SU-DHL-6 (cell line): Measurements from ENCODE around the gene LINGO3.

Source experiments
- H2AFZ ChIP-seq: fragments of 200-600 bp; sonication (generic); 2 replicates; pipeline ENCODE4 v1.6.1; 2014; ENCODE audit warnings: low read depth, mild to moderate bottlenecking, moderate library complexity, mixed read lengths, antibody characterized with exemption, low read length; ENCODE audit not compliant: severe bottlenecking
- H3F3A ChIP-seq: fragments of 200-600 bp; shearing (Covaris generic); 2 replicates; pipeline ENCODE4 v1.6.0; 2016; ENCODE audit warnings: antibody characterized with exemption, mild to moderate bottlenecking; ENCODE audit not compliant: insufficient read depth
- H3K27ac ChIP-seq: fragments of 200-600 bp; sonication (generic); 2 replicates; pipeline ENCODE4 v1.5.1; 2016; ENCODE audit warnings: low read depth, mild to moderate bottlenecking, low read length, moderate library complexity, mixed read lengths
- H3K27me3 ChIP-seq: fragments of 200-600 bp; sonication (generic), shearing (Covaris generic); 2 replicates; pipeline ENCODE4 v1.6.0; 2014; ENCODE audit warnings: mild to moderate bottlenecking, low read length
- H3K36me3 ChIP-seq: fragments of 200-600 bp; sonication (generic); 2 replicates; pipeline ENCODE4 v1.6.1; 2014; ENCODE audit warnings: mild to moderate bottlenecking, low read length, mixed read lengths
- H3K4me2 ChIP-seq: fragments of 300-600, 200-600 bp; shearing (Covaris generic), sonication (generic); 2 replicates; pipeline ENCODE4 v1.6.0; 2014; ENCODE audit warnings: low read length, low read depth, mild to moderate bottlenecking; ENCODE audit not compliant: poor library complexity, severe bottlenecking
- H3K4me3 ChIP-seq: fragments of 200-600 bp; sonication (generic); 2 replicates; pipeline ENCODE4 v1.5.1; 2014; ENCODE audit warnings: antibody characterized with exemption, low read length, mild to moderate bottlenecking, mixed read lengths; ENCODE audit not compliant: insufficient read depth, poor library complexity, severe bottlenecking
- H3K79me2 ChIP-seq: fragments of 200-600 bp; sonication (generic); 2 replicates; pipeline ENCODE4 v1.6.1; 2014; ENCODE audit warnings: mild to moderate bottlenecking, low read length, moderate library complexity; ENCODE audit not compliant: insufficient read depth
- H3K9ac ChIP-seq: fragments of 200-600 bp; sonication (generic); 2 replicates; pipeline ENCODE4 v1.7.0; 2014; ENCODE audit warnings: mild to moderate bottlenecking, low read length
- H3K9me2 ChIP-seq: fragments of 200-600 bp; sonication (generic); replicated peaks from 2 replicates; pipeline ENCODE4 v1.6.1; 2014; ENCODE audit warnings: low read length; ENCODE audit not compliant: insufficient read depth
- H3K9me3 ChIP-seq: fragments of 200-600 bp; sonication (generic); 2 replicates; pipeline ENCODE4 v1.6.1; 2014; ENCODE audit warnings: low read length, mixed read lengths; ENCODE audit not compliant: insufficient read depth
- H4K20me1 ChIP-seq: fragments of 200-600 bp; sonication (generic); 2 replicates; pipeline ENCODE4 v1.6.1; 2014; ENCODE audit warnings: low read depth, mild to moderate bottlenecking, antibody characterized with exemption, low read length, moderate library complexity, mixed read lengths
- CTCF ChIP-seq: fragments of 200-600 bp; sonication (generic); IDR thresholded peaks from one replicate; pipeline ENCODE4 v1.5.1; 2017; ENCODE audit warnings: antibody characterized with exemption, mild to moderate bottlenecking, low read length, moderate library complexity; ENCODE audit not compliant: insufficient read depth, poor library complexity, severe bottlenecking
- EZH2phosphoT487 ChIP-seq: fragments of 200-600 bp; sonication (generic), shearing (Covaris generic); conservative IDR thresholded peaks from 2 replicates; pipeline ENCODE4 v1.6.1; 2018; ENCODE audit warnings: mild to moderate bottlenecking, antibody characterized with exemption, low read length, moderate library complexity, mixed read lengths

The LINGO3 gene

GRCh38 chr19:2274185-2274711 is 33.7 kb downstream of the LINGO3 start:
- H3K9ac ChIP-seq: peak overlapping the region; percentile 99; the same call in 1 of the 2 replicates

GRCh38 chr19:2273356-2274184 is 34.4 kb downstream of the LINGO3 start:
- H3K9ac ChIP-seq: peak overlapping the region; percentile 99

More at GRCh38 chr19:2274185-2274711, 33.7 kb downstream of the LINGO3 start:
- no peak overlapping the region for H2AFZ ChIP-seq
- no peaks in the 10 kb centered on the region for H3K9me2 ChIP-seq
- peaks cover 29% of the 10 kb centered on the region for H3F3A ChIP-seq
- H3K27me3 ChIP-seq: no peaks in the 10 kb centered on the region
- TF ChIP-seq EZH2phosphoT487 (no peak), CTCF (no peak)
- peak overlapping the region; percentile 92; the same call in 1 of the 2 replicates for H3K27ac ChIP-seq
- H4K20me1 ChIP-seq: peaks cover 6% of the 10 kb centered on the region; the same call in 1 of the 2 replicates
- H3K36me3 ChIP-seq: peaks cover 3% of the 10 kb centered on the region; the same call in 1 of the 2 replicates
- H3K4me2 ChIP-seq: peak overlapping the region; percentile 94
- H3K79me2 ChIP-seq: peaks cover 42% of the 10 kb centered on the region
- H3K9me3 ChIP-seq: no peaks in the 10 kb centered on the region
- H3K4me3 ChIP-seq: no peak overlapping the region

More at GRCh38 chr19:2273356-2274184, 34.4 kb downstream of the LINGO3 start:
- no peaks in the 10 kb centered on the region for H3K27me3 ChIP-seq
- peaks cover 3% of the 10 kb centered on the region; the same call in 1 of the 2 replicates for H3K36me3 ChIP-seq
- no peak for TF ChIP-seq EZH2phosphoT487
- TF ChIP-seq CTCF: peak; percentile 99
- peak overlapping the region; percentile 94 for H3K4me2 ChIP-seq
- H3K9me2 ChIP-seq: no peaks in the 10 kb centered on the region
- H3F3A ChIP-seq: peaks cover 31% of the 10 kb centered on the region
- H2AFZ ChIP-seq: no peak overlapping the region
- H3K9me3 ChIP-seq: no peaks in the 10 kb centered on the region
- peak overlapping the region; percentile 77 for H3K4me3 ChIP-seq
- H3K79me2 ChIP-seq: peaks cover 42% of the 10 kb centered on the region
- H4K20me1 ChIP-seq: peaks cover 6% of the 10 kb centered on the region; the same call in 1 of the 2 replicates
- H3K27ac ChIP-seq: peak overlapping the region; percentile 92
